ENCODE data around the gene ZSCAN5A.
A peak's percentile ranks its signal among the peaks of the same experiment; 100 is the strongest.
"Not testable (repeated sequence)": the region's sequence is repeated elsewhere in the genome, so short reads cannot be mapped to it uniquely, and the experiment has no call there.

ZSCAN5A gene

DNA sequence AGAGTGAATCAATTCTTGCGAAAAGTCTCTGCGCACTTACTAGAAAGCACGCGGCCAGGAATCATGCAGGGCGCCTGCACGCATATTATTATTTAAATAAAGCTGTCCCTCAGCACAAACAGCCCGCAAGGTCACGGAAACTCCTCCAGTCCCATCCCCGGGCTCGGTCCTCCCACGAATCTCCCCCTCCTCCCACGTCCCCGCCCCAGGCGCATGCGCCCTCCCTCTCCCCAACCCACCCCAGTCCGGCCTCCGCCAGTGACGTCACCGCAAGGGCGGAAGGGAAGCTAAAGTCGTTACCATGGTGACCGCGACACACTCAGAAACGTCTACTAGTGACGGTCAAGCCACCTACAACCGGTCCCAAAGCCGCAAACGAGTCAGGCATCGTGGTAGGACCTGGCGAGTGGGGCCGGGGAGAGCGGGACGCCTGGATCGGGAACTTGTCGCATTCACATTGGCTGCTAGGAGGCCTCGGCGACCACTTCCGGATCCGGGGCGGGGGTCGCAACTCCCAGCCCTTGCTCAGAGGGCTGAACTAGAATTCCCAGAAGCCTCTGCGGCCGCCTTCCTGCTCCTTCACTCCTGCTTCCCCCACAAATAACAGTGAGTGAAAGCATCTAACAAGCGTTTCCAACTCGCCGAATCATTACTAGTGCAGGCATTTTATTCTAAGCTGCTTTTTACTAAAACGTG lies at the start of gene ZSCAN5A:
Gene ZSCAN5A, minus strand, starts transcription at position 459 of the 696 bp plus-strand sequence. CDS start 89,793 bp downstream, outside the sequence.
- Histone ChIP-seq H3K4me1 (ENCODE audit: control insufficient read depth, low read depth, low read length) (peaks cover 6% of the 10 kb centered on the region), H3K36me3 (ENCODE audit: control insufficient read depth, low read depth, low read length) (no peaks in the 10 kb centered on the region), H3K27ac (ENCODE audit: low read length) (peak within 1 kb of the TSS; percentile 89), H3K9ac (ENCODE audit: low read length) (peak within 1 kb of the TSS; percentile 87), H3K27me3 (ENCODE audit: control insufficient read depth, insufficient read depth, low read length) (no peaks in the 10 kb centered on the region), H3K4me3 (ENCODE audit: low read length) (peak within 1 kb of the TSS; percentile 91), H3K9me3 (ENCODE audit: control insufficient read depth, low read depth, low read length) (no peaks in the 10 kb centered on the region)

- no peaks in the 10 kb centered on the region for H3K36me3 ChIP-seq (ENCODE audit: control insufficient read depth, low read depth, low read length)
- H3K9ac ChIP-seq (ENCODE audit: low read length): no peak overlapping the region
- H3K27ac ChIP-seq (ENCODE audit: low read length): no peak overlapping the region
- no peaks in the 10 kb centered on the region for H3K27me3 ChIP-seq (ENCODE audit: control insufficient read depth, insufficient read depth, low read length)
- H3K4me3 ChIP-seq (ENCODE audit: low read length): no peak overlapping the region
- no peaks in the 10 kb centered on the region for H3K4me1 ChIP-seq (ENCODE audit: control insufficient read depth, low read depth, low read length)
- H3K9me3 ChIP-seq (ENCODE audit: control insufficient read depth, low read depth, low read length): peaks cover 2% of the 10 kb centered on the region
Observed at GRCh38 chr19:56360841-56361240, 46.2 kb upstream of the ZSCAN5A start.

DNA sequence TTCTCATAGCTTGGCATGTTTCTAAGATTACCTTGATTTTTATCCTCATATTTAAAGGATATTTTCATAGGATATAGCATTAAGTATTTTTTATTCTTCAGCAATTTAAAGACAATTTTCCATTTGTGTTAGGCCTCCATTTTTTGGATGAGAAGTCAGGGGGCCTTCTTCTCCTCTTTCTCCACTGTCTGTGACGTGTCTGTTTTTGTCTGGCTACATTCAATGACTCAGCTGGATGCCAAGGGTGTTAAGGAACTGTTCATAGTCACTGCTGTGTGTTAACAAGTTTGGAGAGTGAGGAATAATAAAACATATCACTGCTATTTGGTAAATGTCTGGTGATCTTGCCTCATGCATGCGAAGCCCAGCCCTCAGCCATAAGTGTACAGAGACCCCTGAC lies 42.3 kb upstream of the ZSCAN5A start:
- no peak overlapping the region for H3K9ac ChIP-seq (ENCODE audit: low read length)
- no peaks in the 10 kb centered on the region for H3K27me3 ChIP-seq (ENCODE audit: control insufficient read depth, insufficient read depth, low read length)
- H3K4me1 ChIP-seq (ENCODE audit: control insufficient read depth, low read depth, low read length): no peaks in the 10 kb centered on the region
- peaks cover 2% of the 10 kb centered on the region for H3K9me3 ChIP-seq (ENCODE audit: control insufficient read depth, low read depth, low read length)
- H3K4me3 ChIP-seq (ENCODE audit: low read length): no peak overlapping the region
- no peak overlapping the region for H3K27ac ChIP-seq (ENCODE audit: low read length)
- H3K36me3 ChIP-seq (ENCODE audit: control insufficient read depth, low read depth, low read length): no peaks in the 10 kb centered on the region

- H3K4me3 ChIP-seq (ENCODE audit: low read length): no peak overlapping the region
- peaks cover 3% of the 10 kb centered on the region for H3K4me1 ChIP-seq (ENCODE audit: control insufficient read depth, low read depth, low read length)
- no peaks in the 10 kb centered on the region for H3K27me3 ChIP-seq (ENCODE audit: control insufficient read depth, insufficient read depth, low read length)
- no peaks in the 10 kb centered on the region for H3K36me3 ChIP-seq (ENCODE audit: control insufficient read depth, low read depth, low read length)
- H3K9ac ChIP-seq (ENCODE audit: low read length): no peak overlapping the region
- no peak overlapping the region for H3K27ac ChIP-seq (ENCODE audit: low read length)
- no peaks in the 10 kb centered on the region for H3K9me3 ChIP-seq (ENCODE audit: control insufficient read depth, low read depth, low read length)
Observed at GRCh38 chr19:56355517-56355916, 40.9 kb upstream of the ZSCAN5A start.

DNA sequence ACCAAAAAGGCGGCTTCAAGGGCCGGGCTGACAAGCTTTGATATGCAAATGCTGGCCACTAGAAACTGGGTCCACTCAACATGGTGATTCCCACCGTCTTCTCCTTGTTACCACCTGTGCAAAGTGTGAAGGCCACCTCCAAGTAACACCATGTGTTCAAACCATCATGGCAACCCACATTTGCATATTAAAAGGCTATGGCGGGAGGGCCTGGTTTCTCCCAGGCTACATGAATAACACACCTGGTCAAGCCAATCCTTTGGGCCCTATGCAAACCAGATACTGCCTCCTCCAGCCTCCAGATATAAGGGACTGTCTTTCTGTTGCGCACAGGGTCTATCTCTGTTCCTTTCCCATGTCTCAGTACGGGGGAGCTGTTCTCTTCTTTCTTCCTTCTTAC lies 36.6 kb upstream of the ZSCAN5A start:
- Histone ChIP-seq H3K9me3 (ENCODE audit: control insufficient read depth, low read depth, low read length) (no peaks in the 10 kb centered on the region), H3K36me3 (ENCODE audit: control insufficient read depth, low read depth, low read length) (no peaks in the 10 kb centered on the region), H3K9ac (ENCODE audit: low read length) (no peak overlapping the region), H3K4me1 (ENCODE audit: control insufficient read depth, low read depth, low read length) (peaks cover 8% of the 10 kb centered on the region), H3K27ac (ENCODE audit: low read length) (no peak overlapping the region), H3K27me3 (ENCODE audit: control insufficient read depth, insufficient read depth, low read length) (no peaks in the 10 kb centered on the region), H3K4me3 (ENCODE audit: low read length) (no peak overlapping the region)

GRCh38 chr19:56350416-56351045 lies 35.9 kb upstream of the ZSCAN5A start:
- Histone ChIP-seq H3K9ac (ENCODE audit: low read length) (no peak overlapping the region), H3K27ac (ENCODE audit: low read length) (no peak overlapping the region), H3K9me3 (ENCODE audit: control insufficient read depth, low read depth, low read length) (no peaks in the 10 kb centered on the region), H3K27me3 (ENCODE audit: control insufficient read depth, insufficient read depth, low read length) (no peaks in the 10 kb centered on the region), H3K36me3 (ENCODE audit: control insufficient read depth, low read depth, low read length) (no peaks in the 10 kb centered on the region), H3K4me1 (ENCODE audit: control insufficient read depth, low read depth, low read length) (peaks cover 15% of the 10 kb centered on the region), H3K4me3 (ENCODE audit: low read length) (no peak overlapping the region)

GRCh38 chr19:56348289-56348877 lies 33.7 kb upstream of the ZSCAN5A start:
- H3K9ac ChIP-seq (ENCODE audit: low read length): no peak overlapping the region
- peaks cover 2% of the 10 kb centered on the region for H3K9me3 ChIP-seq (ENCODE audit: control insufficient read depth, low read depth, low read length)
- H3K36me3 ChIP-seq (ENCODE audit: control insufficient read depth, low read depth, low read length): no peaks in the 10 kb centered on the region
- no peak overlapping the region for H3K27ac ChIP-seq (ENCODE audit: low read length)
- peaks cover 16% of the 10 kb centered on the region for H3K4me1 ChIP-seq (ENCODE audit: control insufficient read depth, low read depth, low read length)
- no peaks in the 10 kb centered on the region for H3K27me3 ChIP-seq (ENCODE audit: control insufficient read depth, insufficient read depth, low read length)
- no peak overlapping the region for H3K4me3 ChIP-seq (ENCODE audit: low read length)

DNA sequence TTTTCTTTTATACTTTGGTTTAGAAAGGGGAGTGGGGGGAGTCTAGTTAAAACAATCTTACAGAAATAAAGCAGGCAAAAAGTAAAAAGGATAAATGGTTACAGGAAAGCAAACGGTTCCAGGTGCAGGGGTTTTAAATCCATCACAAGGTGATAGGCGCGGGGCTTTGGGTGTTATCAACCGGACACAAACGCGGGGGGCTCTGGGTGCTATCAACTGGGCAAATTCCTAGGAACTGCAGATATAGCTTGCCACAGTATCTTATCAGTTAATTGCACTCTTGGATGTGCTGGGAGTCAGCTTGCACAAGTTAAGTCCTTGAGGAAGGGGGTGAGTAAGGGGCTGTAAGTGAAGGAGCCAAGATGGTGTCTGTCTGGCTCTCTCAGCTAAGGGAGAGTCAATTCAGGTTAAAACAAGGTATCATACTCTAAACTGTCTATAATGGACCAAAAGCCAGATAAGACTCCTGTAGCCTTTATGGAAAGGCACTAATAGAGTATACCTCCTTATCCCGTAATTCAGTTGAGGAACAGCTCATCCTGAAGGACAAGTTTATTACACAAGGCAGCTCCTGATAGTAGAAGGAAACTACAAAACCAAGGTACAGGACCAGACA lies 32.6 kb upstream of the ZSCAN5A start:
- H3K4me3 ChIP-seq (ENCODE audit: low read length): no peak overlapping the region
- no peak overlapping the region for H3K9ac ChIP-seq (ENCODE audit: low read length)
- H3K9me3 ChIP-seq (ENCODE audit: control insufficient read depth, low read depth, low read length): peaks cover 13% of the 10 kb centered on the region
- no peaks in the 10 kb centered on the region for H3K27me3 ChIP-seq (ENCODE audit: control insufficient read depth, insufficient read depth, low read length)
- no peaks in the 10 kb centered on the region for H3K36me3 ChIP-seq (ENCODE audit: control insufficient read depth, low read depth, low read length)
- H3K4me1 ChIP-seq (ENCODE audit: control insufficient read depth, low read depth, low read length): peaks cover 16% of the 10 kb centered on the region
- H3K27ac ChIP-seq (ENCODE audit: low read length): no peak overlapping the region

- Histone ChIP-seq H3K36me3 (ENCODE audit: control insufficient read depth, low read depth, low read length) (no peaks in the 10 kb centered on the region), H3K4me1 (ENCODE audit: control insufficient read depth, low read depth, low read length) (peaks cover 8% of the 10 kb centered on the region), H3K9me3 (ENCODE audit: control insufficient read depth, low read depth, low read length) (peaks cover 41% of the 10 kb centered on the region), H3K4me3 (ENCODE audit: low read length) (no peak overlapping the region), H3K9ac (ENCODE audit: low read length) (no peak overlapping the region), H3K27me3 (ENCODE audit: control insufficient read depth, insufficient read depth, low read length) (no peaks in the 10 kb centered on the region), H3K27ac (ENCODE audit: low read length) (no peak overlapping the region)
Observed at GRCh38 chr19:56341948-56342347, 27.3 kb upstream of the ZSCAN5A start.

GRCh38 chr19:56339031-56339430 lies 24.4 kb upstream of the ZSCAN5A start:
- not testable (repeated sequence) for H3K4me3 ChIP-seq (ENCODE audit: low read length); H3K36me3 ChIP-seq (ENCODE audit: control insufficient read depth, low read depth, low read length); H3K4me1 ChIP-seq (ENCODE audit: control insufficient read depth, low read depth, low read length); H3K27me3 ChIP-seq (ENCODE audit: control insufficient read depth, insufficient read depth, low read length); H3K9ac ChIP-seq (ENCODE audit: low read length); H3K27ac ChIP-seq (ENCODE audit: low read length)
- H3K9me3 ChIP-seq (ENCODE audit: control insufficient read depth, low read depth, low read length): peaks cover 41% of the 10 kb centered on the region

DNA sequence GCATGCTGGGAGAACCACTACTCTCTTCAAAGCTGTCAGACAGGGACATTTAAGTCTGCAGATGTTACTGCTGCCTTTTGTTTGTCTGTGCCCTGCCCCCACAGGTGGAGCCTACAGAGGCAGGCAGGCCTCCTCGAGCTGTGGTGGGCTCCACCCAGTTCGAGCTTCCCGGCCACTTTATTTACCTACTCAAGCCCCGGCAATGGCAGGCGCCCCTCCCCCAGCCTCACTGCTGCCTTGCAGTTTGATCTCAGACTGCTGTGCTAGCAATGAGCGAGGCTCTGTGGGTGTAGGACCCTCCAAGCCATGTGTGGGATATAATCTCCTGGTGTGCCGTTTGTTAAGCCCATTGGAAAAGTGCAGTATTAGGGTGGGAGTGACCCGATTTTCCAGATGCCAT lies 22.4 kb upstream of the ZSCAN5A start:
- not testable (repeated sequence) for H3K36me3 ChIP-seq (ENCODE audit: control insufficient read depth, low read depth, low read length); H3K9ac ChIP-seq (ENCODE audit: low read length); H3K27me3 ChIP-seq (ENCODE audit: control insufficient read depth, insufficient read depth, low read length); H3K4me1 ChIP-seq (ENCODE audit: control insufficient read depth, low read depth, low read length); H3K4me3 ChIP-seq (ENCODE audit: low read length); H3K27ac ChIP-seq (ENCODE audit: low read length)
- peaks cover 34% of the 10 kb centered on the region for H3K9me3 ChIP-seq (ENCODE audit: control insufficient read depth, low read depth, low read length)

Data from iPS-18a (cell line).